Large intestine (tissue), 3 donors: ENCODE measurements around the gene KRT222. TPM values are rescaled to one million over a fixed set of nuclear protein-coding genes. Genes with fewer than 3 reads are reported as not detected.

Experiments used
- DNase-seq, 2 donors: peaks; one replicate each; pipeline versions ENCODE4 v3.0.0 to v3.0.0-alpha.2; 2013
- H3K27ac ChIP-seq: one replicate; pipeline ENCODE4 v1.5.1; 2013; ENCODE audit warnings: low read length
- H3K27me3 ChIP-seq: 2 replicates; pipeline ENCODE4 v1.6.1; 2013; ENCODE audit warnings: low read length; ENCODE audit not compliant: control insufficient read depth, insufficient read depth
- H3K36me3 ChIP-seq: 2 replicates; pipeline ENCODE4 v1.6.1; 2013; ENCODE audit warnings: low read length; ENCODE audit not compliant: control insufficient read depth, insufficient read depth
- H3K4me1 ChIP-seq: one replicate; pipeline ENCODE4 v1.6.1; 2013; ENCODE audit warnings: low read length; ENCODE audit not compliant: control insufficient read depth, insufficient read depth
- H3K4me3 ChIP-seq: one replicate; pipeline ENCODE4 v1.5.1; 2013; ENCODE audit warnings: low read length
- H3K9me3 ChIP-seq: one replicate; pipeline ENCODE4 v1.6.1; 2013; ENCODE audit warnings: mild to moderate bottlenecking, low read depth, low read length, moderate library complexity; ENCODE audit not compliant: control insufficient read depth
- WGBS: methylation state at CpG from one replicate; pipeline ENCODE4 v1.1.5; 2013; ENCODE audit warnings: low lambda C conversion rate; ENCODE audit not compliant: insufficient coverage; 5-methylcytosine and 5-hydroxymethylcytosine counted together
- polyA plus RNA-seq: library from polyadenylated mRNA; unstranded; fragments of 120-200 nt; gene quantifications from one replicate; pipeline ENCODE4 v1.2.1, GENCODE V29; 2013

Gene KRT222
- polyA plus RNA-seq, 1 donor, result 2.0 TPM

DNA sequence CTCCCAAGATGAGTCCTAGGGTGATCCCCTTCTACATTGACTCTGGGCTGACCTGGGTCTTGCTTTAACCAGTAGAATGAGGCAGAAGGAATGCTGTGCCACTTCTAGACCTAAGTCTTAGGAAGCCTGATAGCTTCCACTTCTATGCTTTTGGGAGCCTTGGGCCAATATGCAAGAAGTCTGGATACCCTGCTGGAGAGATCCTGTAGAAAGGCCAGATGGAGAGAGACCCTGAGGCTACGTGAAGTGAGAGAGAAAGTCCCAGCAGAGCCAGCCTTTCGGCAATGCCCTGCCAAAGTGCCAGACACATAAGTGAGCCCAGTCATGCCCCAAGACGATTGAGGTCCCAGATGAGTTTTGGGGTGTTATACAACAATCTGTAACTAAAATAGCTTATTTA, 1.7 kb downstream of the KRT222 start:
- Histone ChIP-seq H3K27ac (no peak overlapping the region), H3K27me3 (no peaks in the 10 kb centered on the region), H3K4me1 (peaks cover 10% of the 10 kb centered on the region), H3K9me3 (no peaks in the 10 kb centered on the region), H3K4me3 (no peak overlapping the region), H3K36me3 (no peaks in the 10 kb centered on the region)
- no CpG with 5 or more reads among the region's 3 CpGs for WGBS
- no peak for DNase-seq

DNA sequence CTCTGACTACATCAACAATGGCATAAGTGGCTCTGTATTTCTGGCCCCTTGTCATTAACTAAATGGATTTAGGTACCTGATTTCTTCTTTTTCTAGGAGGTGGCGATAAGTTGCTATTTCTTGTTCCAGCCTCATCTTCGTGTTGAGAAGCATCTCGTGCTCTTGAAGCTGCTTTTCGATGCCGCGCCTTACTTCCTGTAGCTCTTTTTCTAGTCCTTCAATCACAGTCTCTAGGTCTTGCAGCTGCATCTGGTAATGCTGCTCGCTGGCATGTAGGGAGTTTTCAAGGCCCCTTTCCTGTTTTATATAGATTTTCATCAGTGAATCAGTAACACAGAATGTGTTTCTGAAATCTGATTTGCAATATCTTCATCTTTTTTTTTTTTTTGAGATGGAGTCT, 5.1 kb downstream of the KRT222 start:
- Histone ChIP-seq H3K27me3 (no peaks in the 10 kb centered on the region), H3K9me3 (no peaks in the 10 kb centered on the region), H3K27ac (no peak overlapping the region), H3K36me3 (no peaks in the 10 kb centered on the region), H3K4me3 (no peak overlapping the region), H3K4me1 (no peaks in the 10 kb centered on the region)
- WGBS, result 100% methylated on average over 1 of the region's 7 CpGs
- DNase-seq, result no peak

DNA sequence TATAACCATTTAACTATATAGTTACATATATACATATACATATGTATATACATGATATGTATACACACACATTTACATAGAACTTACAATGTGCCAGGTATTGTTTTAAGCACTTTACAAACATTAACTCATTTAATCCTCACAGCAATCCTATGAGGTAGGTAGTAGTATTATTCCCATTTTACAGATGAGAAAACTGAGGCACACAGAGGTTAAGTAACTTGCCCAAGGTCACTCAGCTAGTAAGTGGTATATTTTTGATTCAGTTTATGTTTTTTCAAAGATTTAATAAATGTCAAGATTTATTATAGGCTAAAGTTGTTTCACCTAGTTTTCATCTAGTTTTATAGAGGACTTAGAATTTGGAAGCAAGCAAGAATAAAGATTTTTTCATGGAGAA, 6.6 kb downstream of the KRT222 start:
- Histone ChIP-seq H3K27me3 (no peaks in the 10 kb centered on the region), H3K27ac (no peak overlapping the region), H3K36me3 (no peaks in the 10 kb centered on the region), H3K4me3 (no peak overlapping the region), H3K9me3 (no peaks in the 10 kb centered on the region), H3K4me1 (no peaks in the 10 kb centered on the region)
- no peak for DNase-seq

DNA sequence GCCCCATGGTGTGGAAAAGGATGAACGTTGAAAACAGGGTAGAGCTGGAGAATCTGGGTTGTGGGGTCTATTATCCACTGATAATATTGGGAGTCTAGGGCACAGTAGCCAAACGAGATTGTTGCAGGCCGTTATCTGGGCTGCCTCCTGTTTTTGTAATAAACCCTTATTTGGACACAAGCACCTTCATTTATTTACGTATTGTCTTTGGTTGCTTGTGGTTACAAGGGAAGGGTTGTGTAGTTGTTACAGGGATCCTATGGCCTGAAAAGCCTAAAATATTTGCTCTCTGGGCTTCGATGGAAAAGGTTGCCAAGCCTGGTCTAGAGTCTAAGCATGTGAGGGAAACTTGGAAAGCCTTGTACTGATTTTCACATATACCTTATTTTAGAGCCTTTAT, 13.0 kb downstream of the KRT222 start:
- Histone ChIP-seq H3K27me3 (no peaks in the 10 kb centered on the region), H3K4me3 (no peak overlapping the region), H3K27ac (no peak overlapping the region), H3K4me1 (no peaks in the 10 kb centered on the region), H3K36me3 (no peaks in the 10 kb centered on the region), H3K9me3 (no peaks in the 10 kb centered on the region)
- WGBS, result 83% methylated on average over 1 of the region's 5 CpGs
- no peak for DNase-seq

DNA sequence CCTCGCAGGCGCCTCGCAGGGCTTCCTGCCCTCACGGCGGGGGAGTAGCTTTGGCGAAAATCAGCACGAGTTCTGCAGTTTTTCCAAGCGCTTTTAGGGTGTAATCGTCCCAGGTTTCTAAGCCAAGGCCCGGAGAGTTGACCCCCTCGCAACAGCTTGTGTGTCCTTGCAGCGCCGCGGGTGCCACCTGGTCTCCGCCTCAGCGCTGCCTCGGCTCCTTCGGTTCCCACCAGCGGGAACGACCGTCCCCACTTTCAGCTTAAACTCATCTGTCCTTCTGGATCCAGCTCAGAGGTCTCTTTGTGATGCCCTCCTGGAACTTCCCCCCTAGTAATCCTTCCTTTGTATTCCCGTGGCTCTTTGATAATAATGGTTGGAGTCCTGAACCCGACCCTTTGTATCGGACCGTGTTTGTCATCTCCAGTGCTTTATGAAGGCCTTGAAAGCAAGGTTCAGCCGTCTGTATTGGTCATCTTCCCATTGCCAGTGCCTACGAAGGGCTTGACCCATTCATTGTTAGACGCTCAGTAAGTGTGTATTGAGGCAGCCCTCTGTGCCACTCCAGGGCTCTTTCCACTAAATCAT, 16.5 kb downstream of the KRT222 start:
- WGBS, result no CpG with 5 or more reads among the region's 28 CpGs

DNA sequence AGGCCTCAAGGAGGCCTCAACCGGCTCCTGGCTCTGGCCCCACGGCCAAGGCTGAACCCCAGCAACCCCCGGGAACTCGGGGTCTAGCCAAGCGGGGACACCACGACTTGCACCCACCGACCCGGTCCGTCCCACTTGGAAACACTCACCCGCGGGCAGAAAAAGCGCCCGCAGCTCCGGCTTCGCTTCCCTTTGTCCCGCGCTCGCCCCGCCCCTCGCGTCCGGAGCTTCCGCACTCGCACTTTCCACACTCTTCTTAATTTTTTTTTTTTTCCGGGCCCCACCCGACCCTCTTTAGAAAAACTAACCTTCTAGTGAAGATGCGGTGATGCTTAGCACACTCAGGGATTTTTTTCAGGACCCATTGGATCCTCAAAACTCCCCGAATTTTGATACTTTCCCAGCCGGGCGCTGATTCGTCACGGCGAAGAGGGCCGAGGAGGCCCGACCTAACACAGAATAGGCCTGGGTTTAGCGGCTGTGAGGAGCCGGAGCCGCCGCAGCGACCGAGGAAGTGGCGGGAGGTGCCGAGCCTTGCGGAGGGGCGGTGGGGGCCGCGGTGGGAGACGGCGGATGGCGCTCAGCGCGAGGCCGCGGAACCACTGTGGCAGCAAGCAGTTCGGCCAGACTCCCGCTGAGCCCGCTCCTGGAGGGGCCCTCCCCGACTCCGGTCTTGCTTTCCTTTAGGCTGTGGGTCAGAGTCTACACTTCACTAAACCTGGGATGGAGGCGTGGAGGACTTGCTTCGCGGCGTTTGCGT, 17.2 kb downstream of the KRT222 start, which contains the start of gene SMARCE1:
Gene SMARCE1 (minus strand): TSS at position 195 of the 760 bp plus-strand sequence. CDS start 2,016 bp downstream, outside the sequence.
- Histone ChIP-seq H3K27me3 (no peaks in the 10 kb centered on the region), H3K4me3 (peak within 1 kb of the TSS; percentile 94), H3K4me1 (no peaks in the 10 kb centered on the region), H3K36me3 (peaks cover 11% of the 10 kb centered on the region), H3K9me3 (no peaks in the 10 kb centered on the region), H3K27ac (peak within 1 kb of the TSS; percentile 97)
- 0% methylated on average over 2 of the region's 64 CpGs for WGBS
- DNase-seq, result peak; percentile 78 to 96

More for the DNA sequence above, 16.5 kb downstream of the KRT222 start:
- H3K36me3 ChIP-seq, result peaks cover 11% of the 10 kb centered on the region
- no peaks in the 10 kb centered on the region for H3K9me3 ChIP-seq
- no peaks in the 10 kb centered on the region for H3K27me3 ChIP-seq
- no peaks in the 10 kb centered on the region for H3K4me1 ChIP-seq
- DNase-seq, result peak in 1 of 2 donors; percentile 26
- H3K27ac ChIP-seq, result peak overlapping the region; percentile 97
- H3K4me3 ChIP-seq, result peak overlapping the region; percentile 94

DNA sequence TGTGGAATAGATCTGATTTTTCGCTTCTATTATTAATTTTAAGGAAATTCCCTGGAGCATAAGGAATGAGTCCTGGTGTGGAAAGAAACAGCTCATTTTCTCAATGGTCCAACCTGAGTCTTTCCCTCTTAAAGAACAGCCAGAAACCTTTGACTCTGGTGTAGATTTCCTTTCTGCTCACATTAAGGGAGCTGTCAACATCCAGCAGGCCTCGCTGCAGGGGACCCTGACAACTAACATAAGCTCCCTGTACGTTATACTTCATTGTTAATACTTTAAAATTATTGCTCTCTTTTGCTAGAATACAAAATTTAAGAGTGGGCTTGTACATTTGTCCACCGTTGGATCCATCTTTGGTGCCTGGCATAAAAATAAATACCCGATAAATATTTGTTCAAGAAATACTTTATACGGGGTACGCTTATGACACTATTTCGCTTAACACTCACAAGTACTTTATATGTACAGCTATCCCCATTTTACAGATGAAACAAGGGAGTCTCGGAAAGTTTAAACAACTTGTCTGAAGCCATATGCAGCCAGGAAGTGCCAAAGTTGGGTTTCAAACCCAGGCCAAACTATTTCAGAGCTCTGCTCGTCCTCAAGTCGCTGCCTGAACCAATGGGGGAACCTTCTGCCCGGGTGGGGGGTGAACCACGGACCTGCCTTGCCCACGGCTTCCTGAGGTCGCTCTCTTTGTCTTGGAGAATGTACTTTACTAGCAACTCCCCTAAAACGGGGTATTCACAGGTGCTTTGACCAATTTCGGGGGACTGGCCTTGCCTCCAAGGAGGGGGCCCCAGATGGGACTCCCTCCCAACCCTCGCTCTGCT, 18.0 kb downstream of the KRT222 start:
- peak in 1 of 2 donors; percentile 5 for DNase-seq
- WGBS, result 14% methylated on average over 5 of the region's 18 CpGs

DNA sequence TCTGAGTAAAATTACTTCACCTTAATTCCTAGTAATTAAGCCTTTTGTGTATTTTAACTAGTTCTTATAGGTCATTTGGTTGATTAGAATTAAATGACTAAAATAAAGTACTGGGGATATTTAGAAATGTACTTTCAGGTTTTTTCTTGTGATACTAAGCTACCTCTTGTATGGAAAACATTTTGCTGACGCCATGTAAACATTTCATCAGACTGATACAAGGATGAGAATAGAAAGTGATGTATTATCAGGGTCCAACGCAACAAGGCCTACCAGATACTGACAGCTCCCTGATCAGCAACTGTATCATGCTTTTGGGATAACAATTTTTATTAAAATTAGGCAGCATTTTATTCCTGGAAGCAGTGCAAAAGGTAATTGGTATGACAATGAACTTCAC, 19.0 kb downstream of the KRT222 start:
- Histone ChIP-seq H3K4me3 (no peak overlapping the region), H3K27me3 (no peaks in the 10 kb centered on the region), H3K4me1 (no peaks in the 10 kb centered on the region), H3K27ac (no peak overlapping the region), H3K9me3 (no peaks in the 10 kb centered on the region), H3K36me3 (peaks cover 22% of the 10 kb centered on the region)
- DNase-seq, result no peak
- WGBS, result no CpG with 5 or more reads among the region's 2 CpGs

More for the DNA sequence above, 18.0 kb downstream of the KRT222 start:
- Histone ChIP-seq H3K36me3 (peaks cover 18% of the 10 kb centered on the region), H3K27me3 (no peaks in the 10 kb centered on the region), H3K4me1 (no peaks in the 10 kb centered on the region), H3K27ac (peak overlapping the region; percentile 97), H3K4me3 (peak overlapping the region; percentile 94), H3K9me3 (no peaks in the 10 kb centered on the region)

DNA sequence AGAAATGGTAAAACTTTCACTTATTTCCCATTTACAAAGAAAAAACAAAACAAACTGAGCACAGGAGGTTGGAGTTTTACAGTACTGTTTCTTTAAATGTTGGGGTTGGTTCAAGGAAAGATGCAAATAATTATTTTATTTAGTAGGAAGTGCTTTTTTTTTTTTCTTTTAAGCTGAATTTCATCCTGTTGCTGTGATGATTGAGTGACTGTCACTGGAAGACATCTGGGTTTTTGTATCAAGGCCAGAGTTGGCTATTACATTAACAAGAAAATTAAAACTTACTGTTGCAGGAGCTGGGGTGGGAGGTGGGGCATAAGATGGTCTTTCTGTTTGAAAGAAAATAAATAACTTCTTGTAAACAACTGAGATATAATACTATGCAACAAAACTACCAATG, 19.7 kb downstream of the KRT222 start:
- DNase-seq, result no peak
- Histone ChIP-seq H3K27ac (no peak overlapping the region), H3K9me3 (no peaks in the 10 kb centered on the region), H3K4me1 (no peaks in the 10 kb centered on the region), H3K36me3 (peaks cover 23% of the 10 kb centered on the region), H3K4me3 (no peak overlapping the region), H3K27me3 (no peaks in the 10 kb centered on the region)

DNA sequence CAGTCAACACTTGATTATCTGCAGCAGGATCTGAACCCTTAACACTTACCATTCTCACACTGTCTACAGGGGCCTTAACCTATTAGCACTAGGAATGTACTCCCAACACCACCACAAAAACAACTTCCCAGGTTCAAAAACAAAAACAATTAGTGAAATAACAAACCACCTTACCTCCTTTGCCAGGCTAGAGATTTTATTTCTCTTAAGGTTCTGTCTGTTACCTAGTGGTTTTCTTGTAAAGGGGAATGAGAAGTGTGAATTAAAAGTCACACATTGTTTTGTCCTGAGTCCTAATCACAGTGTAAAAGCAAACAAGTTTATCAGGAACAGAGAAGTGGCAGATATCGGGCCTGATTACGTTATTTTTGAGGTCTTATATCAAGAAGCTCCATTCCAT, 27.0 kb downstream of the KRT222 start:
- Histone ChIP-seq H3K27me3 (no peaks in the 10 kb centered on the region), H3K4me1 (no peaks in the 10 kb centered on the region), H3K9me3 (no peaks in the 10 kb centered on the region), H3K36me3 (peaks cover 52% of the 10 kb centered on the region), H3K27ac (no peak overlapping the region), H3K4me3 (no peak overlapping the region)
- 62% methylated on average over 2 of the region's 2 CpGs for WGBS
- no peak for DNase-seq
